ENCODE data around the gene HSBP1.
A peak's percentile ranks its signal among the peaks of the same experiment; 100 is the strongest.

Gene HSBP1

GRCh38 chr16:83804366-83804765 lies 3.4 kb upstream of the HSBP1 start:
- DNase-seq: no peak

- peak; percentile 90 for DNase-seq
These were observed 1.7 kb upstream of the HSBP1 start for GRCh38 chr16:83806036-83806435.

- DNase-seq: peak; percentile 20
These were observed 1.0 kb upstream of the HSBP1 start for GRCh38 chr16:83806731-83807130.

GRCh38 chr16:83807327-83807709 lies 460 bp upstream of the HSBP1 start:
- DNase-seq: no peak

DNA sequence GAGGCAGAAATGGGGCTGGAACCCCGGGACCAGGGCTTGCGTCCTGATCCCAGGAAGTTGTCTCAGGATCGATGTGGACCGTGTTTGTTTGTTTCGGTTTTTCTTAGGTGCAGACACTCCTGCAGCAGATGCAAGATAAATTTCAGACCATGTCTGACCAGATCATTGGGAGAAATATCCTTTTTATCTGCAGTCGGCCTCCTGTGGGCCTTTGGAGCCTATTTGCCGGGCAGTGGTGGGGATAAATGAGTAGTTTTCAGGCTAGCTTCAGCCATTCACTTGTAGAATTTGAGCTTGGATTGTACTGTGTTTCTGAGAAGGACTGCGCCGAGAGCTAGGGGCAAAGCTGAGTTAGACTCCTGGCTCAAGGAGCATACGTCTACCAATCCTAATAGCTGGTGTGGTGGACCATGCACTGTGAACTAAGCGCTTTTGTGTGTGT lies 816 bp downstream of the HSBP1 start:
- DNase-seq: no peak

DNA sequence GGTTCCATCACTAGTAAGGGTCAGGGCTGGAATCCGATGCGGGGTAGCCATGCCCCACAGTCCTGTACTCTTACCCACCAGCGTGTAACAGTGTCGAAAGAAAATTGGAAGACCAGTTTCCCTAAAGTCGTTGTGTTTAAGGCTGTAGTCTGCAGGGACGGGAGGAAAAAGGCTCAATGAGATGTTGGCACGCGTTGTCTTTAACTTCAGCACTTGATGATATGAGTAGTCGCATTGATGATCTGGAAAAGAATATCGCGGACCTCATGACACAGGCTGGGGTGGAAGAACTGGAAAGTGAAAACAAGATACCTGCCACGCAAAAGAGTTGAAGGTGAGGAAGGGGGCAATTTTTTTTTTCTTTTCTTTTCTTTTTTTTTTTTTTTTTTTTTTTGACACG lies 1.3 kb downstream of the HSBP1 start:
- no peak for DNase-seq

DNA sequence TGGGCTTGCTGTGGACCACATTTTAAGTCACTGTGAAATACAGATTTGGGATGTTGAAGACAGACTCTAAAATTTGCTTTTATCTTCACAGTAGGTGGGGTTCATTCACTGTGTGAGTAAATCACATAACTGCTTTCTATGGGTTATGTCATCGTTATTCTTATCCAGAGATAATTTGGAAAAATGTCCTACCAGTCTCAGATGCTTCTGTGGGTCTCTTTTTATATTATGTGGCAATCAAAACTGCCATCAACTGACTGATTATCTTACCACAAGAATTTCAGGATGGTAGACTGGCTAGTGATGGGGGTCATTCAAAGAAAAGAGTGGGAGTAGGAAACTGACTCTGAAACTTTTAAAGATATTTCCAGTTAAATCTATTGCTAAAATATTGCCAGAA lies 3.1 kb downstream of the HSBP1 start:
- no peak for DNase-seq

DNA sequence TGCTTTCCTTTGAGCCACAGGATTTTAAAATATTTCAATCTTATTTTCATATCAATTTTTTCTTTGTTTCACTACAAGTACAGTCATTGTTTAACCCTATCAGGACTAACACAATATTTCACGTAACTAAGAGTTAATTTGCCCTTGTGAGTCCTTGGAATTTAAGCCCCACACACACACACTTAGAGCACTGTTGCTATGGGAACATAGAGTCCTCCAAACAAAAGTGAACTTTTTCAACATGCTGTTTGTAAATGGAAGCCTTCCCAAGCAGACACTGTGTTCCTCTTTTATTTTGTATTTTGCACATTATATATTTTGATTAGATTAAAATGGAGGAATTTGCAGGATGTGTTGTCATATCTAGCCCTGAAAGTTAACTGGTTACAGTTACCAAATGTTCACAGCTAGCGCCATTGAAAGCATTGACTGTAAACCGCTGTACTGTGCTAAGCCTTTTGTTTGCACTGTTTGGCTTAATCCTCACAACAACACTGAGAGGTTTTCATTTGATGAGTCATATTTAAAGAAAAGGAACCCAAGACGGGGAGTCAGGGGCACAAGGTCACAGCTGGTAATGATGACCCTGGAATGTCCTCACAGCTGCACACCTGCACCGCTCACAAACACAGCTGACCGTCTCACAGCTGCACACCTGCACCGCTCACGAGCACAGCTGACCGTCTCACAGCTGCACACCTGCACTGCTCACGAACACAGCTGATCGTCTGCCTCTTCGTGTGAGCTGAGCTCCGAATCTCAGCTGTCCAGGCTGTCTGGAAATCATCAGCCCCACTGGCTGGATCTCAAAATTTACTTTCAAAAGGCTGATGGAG lies 6.3 kb downstream of the HSBP1 start:
- DNase-seq: peak; percentile 73

- DNase-seq: no peak
These were observed 6.8 kb downstream of the HSBP1 start for GRCh38 chr16:83814659-83814985.

DNA sequence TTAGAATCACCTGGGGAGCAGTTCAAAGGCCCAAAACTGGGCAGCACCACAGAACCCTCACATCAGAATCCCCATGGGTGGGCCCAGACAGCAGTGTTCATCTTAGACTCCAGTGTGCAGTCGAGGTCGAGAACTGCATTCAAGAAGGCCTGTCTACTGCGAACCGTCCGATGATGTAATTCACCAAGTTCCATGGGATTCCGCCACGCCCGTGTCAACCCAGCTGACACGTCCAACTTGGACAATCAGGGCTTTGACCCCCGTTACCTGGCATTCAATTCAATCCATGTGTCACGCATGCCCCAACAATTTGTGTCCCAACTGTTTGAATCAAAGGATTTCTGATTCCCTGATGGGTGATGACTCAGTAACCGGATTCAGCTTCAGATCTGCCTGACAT lies 9.2 kb downstream of the HSBP1 start:
- DNase-seq: no peak

GRCh38 chr16:83818276-83818675 lies 10.5 kb downstream of the HSBP1 start:
- DNase-seq: no peak

DNA sequence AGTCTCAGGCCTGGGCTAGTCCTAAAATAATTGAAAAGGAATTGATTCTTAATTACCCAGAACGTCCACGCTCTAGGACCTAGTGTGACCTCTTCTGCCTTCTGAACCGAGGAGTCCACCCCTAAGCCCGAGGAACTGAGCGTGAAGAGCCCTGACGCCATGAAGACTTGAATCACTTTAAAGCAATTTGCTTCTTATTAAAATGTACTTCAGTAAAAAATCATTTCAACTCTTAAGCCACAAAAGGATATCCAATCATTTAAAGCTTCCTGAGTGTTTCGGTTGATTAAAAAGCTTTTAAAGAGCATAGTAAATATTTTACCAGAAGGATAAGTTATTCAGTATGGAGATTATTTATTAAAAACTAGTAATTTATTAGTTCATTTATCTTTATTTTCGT lies 11.6 kb downstream of the HSBP1 start:
- no peak for DNase-seq

DNA sequence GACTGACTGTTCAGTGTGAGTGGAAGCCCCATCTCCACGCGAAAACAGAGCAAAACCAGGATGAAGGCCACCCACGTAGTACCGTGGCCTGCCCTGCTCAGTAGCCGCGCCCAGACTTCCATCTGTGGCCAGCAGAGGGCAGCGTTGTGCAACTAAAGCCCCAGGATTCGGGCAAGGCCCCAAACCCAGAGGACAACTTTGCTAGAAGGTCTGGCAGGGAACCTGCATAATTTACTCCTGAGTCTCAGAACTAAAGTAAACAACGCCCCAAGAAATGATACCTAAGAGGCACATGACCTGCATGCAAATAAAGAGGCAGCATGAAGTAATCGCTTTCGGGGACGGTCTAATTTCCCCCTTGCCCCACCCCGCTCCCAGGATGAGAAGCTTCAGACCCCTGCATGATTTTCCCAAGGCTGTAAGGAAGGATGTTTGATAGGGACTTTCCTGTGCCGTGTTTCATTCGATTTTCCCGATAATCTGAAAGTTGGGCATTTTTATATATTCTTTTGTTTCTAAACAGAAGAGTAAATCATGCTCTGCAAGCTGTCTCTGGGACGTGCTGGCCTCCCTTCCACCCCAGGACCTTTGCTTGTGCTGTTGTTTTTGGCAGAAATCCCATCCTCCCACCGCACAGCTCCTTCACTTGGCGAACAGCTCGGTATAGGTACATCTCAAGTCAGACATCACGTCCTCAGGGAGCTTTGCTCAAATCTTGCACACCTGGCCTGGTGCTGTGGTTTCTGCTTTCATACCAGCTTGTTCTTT lies 18.6 kb downstream of the HSBP1 start:
- DNase-seq: peak; percentile 48

DNA sequence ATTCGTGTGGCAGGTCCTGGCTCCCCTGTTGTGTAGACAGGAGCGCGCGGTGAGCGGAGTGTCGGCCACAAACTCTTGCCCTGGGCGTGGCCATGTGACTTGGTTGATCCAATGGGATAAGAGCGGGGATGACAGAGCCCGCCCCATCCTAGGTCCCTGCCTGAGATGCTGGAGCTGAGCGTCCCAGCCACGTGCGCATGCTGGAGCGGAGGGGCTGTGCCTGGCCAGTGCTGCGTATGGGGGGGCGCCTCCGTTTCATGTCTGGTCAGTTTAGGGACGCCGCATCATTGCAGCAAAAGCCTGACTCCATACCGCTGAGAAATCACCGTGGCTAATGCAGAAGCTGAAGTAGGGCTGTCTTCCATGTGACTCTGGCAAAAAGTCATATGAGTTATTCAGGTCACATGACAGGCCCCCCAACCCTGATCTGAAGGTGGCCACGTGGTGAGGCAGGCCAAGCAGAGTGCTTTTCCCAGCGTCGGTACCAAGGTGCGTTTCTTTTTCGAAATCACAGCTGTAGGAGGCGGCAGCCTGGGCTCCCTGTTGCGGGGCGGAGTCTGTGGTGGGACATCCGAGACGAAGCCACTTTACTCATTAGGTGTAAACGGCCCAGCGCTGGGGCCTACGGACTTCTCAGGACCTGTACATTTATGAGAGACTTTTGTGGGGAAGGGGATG lies 22.5 kb downstream of the HSBP1 start:
- no peak for DNase-seq

DNA sequence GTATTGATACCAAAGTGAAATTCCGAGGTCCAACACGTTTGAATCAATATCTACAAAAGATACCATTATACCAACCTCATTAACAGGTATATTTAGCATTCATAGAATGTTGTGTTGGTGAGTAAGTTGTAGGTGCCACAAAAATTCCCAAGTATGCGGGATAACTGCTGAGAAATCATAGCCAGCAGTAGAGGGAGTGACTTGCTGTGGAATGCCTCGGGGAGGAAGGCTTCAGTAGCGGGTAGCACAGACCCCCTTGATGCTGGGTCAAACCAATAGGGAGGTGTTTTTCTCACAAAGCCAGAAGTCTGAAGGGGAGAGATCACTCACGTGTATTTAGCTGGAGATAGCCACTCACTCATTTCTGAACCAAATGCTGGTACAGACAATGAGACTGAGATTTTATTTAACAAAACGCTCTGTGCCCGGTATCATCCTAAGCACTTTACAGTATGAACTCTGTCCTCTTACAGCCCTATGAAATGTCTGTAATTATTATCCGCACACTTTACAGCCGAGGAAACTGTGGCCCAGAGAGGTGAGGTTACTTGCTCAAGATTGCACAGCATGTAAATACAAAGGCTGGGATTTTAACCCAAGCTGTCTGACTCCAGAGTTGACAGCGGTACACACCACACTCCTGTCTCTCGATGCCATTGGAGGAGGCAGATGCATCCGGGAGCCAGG lies 23.1 kb downstream of the HSBP1 start:
- no peak for DNase-seq

- no peak for DNase-seq
These were observed 23.7 kb downstream of the HSBP1 start for GRCh38 chr16:83831456-83831987.

DNA sequence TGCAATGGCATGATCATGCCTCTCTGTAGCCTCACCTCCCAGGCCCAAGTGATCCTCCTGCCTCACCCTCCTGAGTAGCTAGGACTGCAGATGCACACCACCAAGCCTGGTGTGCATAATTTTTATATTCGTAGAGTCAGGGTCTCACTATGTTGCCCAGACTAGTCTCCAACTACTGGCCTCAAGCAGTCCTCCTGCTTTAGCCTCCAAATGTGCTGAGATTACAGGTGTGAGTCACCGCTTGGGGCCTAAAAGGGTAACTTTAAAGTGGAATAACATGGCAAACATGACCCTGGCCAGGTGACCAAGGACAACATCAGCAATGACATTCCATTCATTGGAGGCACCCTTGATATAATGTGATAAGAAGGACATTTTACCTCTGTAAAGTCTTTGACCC lies 26.1 kb downstream of the HSBP1 start:
- DNase-seq: no peak

GRCh38 chr16:83835586-83836566 lies 28.1 kb downstream of the HSBP1 start:
- peak; percentile 54 for DNase-seq

- no peak for DNase-seq
These were observed 29.8 kb downstream of the HSBP1 start for GRCh38 chr16:83837566-83837965.

GRCh38 chr16:83838151-83838550 lies 30.4 kb downstream of the HSBP1 start:
- DNase-seq: no peak

DNA sequence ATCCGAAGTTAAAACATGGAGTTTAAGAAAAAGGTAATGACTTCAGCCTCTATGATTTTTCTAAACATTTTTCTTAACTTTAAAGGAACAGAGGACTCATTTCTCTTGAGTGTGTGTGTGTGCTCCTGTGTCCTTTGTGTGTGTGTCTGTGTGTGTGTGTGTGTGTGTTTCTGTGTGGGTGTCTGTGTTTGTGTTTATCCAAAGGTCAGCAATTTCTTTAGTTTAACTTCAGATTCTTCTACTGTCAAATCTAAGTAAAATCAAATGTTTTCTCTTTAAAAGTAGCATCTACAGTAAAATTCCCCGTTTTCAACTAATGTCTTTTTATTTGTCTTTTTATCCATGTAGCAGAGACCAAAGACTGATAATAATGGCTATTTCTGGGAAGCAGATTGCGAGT lies 31.8 kb downstream of the HSBP1 start:
- DNase-seq: no peak
